Measurements from ENCODE around the gene FAM83C. TPM values are rescaled to one million over a fixed set of nuclear protein-coding genes. Genes with fewer than 3 reads are reported as not detected.
"Not testable (repeated sequence)": the region's sequence is repeated elsewhere in the genome, so short reads cannot be mapped to it uniquely, and the experiment has no call there.

FAM83C gene
- total RNA-seq, 1 donor from 2014 or later: not detected

- H3K4me3 Mint-ChIP-seq (ENCODE audit: unreplicated experiment): no peak overlapping the region
- H3K9me3 Mint-ChIP-seq (ENCODE audit: unreplicated experiment): peaks cover 13% of the 10 kb centered on the region
- peaks cover 8% of the 10 kb centered on the region for H3K36me3 Mint-ChIP-seq (ENCODE audit: unreplicated experiment)
- no peak for DNase-seq
- peaks cover 10% of the 10 kb centered on the region for H3K4me1 Mint-ChIP-seq (ENCODE audit: low read depth, unreplicated experiment)
- peak overlapping the region; percentile 17 for H3K27ac Mint-ChIP-seq (ENCODE audit: unreplicated experiment)
- TF ChIP-seq CTCF (IDR thresholded peaks at IDR 0.05; ENCODE audit: partially characterized antibody, unreplicated experiment): no peak
- H3K27me3 Mint-ChIP-seq (ENCODE audit: unreplicated experiment): peaks cover 6% of the 10 kb centered on the region
These were observed 25.1 kb downstream of the FAM83C start for GRCh38 chr20:35267092-35267491.

- H3K36me3 Mint-ChIP-seq (ENCODE audit: unreplicated experiment): peaks cover 8% of the 10 kb centered on the region
These were observed 27.5 kb downstream of the FAM83C start for GRCh38 chr20:35264755-35265154.

GRCh38 chr20:35263532-35264341, 28.5 kb downstream of the FAM83C start:
- Mint-ChIP-seq H3K36me3 (ENCODE audit: unreplicated experiment) (peaks cover 8% of the 10 kb centered on the region), H3K4me1 (ENCODE audit: low read depth, unreplicated experiment) (peaks cover 10% of the 10 kb centered on the region), H3K9me3 (ENCODE audit: unreplicated experiment) (peaks cover 9% of the 10 kb centered on the region), H3K27ac (ENCODE audit: unreplicated experiment) (peak overlapping the region; percentile 90), H3K4me3 (ENCODE audit: unreplicated experiment) (peak overlapping the region; percentile 50), H3K27me3 (ENCODE audit: unreplicated experiment) (peaks cover 3% of the 10 kb centered on the region)
- no peak for DNase-seq
- no peak for TF ChIP-seq CTCF (IDR thresholded peaks at IDR 0.05; ENCODE audit: partially characterized antibody, unreplicated experiment)

More at GRCh38 chr20:35264755-35265154, 27.5 kb downstream of the FAM83C start:
- DNase-seq: no peak
- peaks cover 9% of the 10 kb centered on the region for H3K9me3 Mint-ChIP-seq (ENCODE audit: unreplicated experiment)
- peaks cover 10% of the 10 kb centered on the region for H3K4me1 Mint-ChIP-seq (ENCODE audit: low read depth, unreplicated experiment)
- H3K27ac Mint-ChIP-seq (ENCODE audit: unreplicated experiment): peak overlapping the region; percentile 38
- H3K27me3 Mint-ChIP-seq (ENCODE audit: unreplicated experiment): peaks cover 6% of the 10 kb centered on the region
- no peak for TF ChIP-seq CTCF (IDR thresholded peaks at IDR 0.05; ENCODE audit: partially characterized antibody, unreplicated experiment)
- no peak overlapping the region for H3K4me3 Mint-ChIP-seq (ENCODE audit: unreplicated experiment)

GRCh38 chr20:35262731-35263531, 29.3 kb downstream of the FAM83C start:
- H3K4me1 Mint-ChIP-seq (ENCODE audit: low read depth, unreplicated experiment); H3K36me3 Mint-ChIP-seq (ENCODE audit: unreplicated experiment); DNase-seq; H3K9me3 Mint-ChIP-seq (ENCODE audit: unreplicated experiment); H3K27me3 Mint-ChIP-seq (ENCODE audit: unreplicated experiment): not testable (repeated sequence)
- Mint-ChIP-seq H3K27ac (ENCODE audit: unreplicated experiment) (peak overlapping the region; percentile 90), H3K4me3 (ENCODE audit: unreplicated experiment) (peak overlapping the region; percentile 50)

- H3K9me3 Mint-ChIP-seq (ENCODE audit: unreplicated experiment); H3K4me3 Mint-ChIP-seq (ENCODE audit: unreplicated experiment); H3K36me3 Mint-ChIP-seq (ENCODE audit: unreplicated experiment); DNase-seq; H3K27me3 Mint-ChIP-seq (ENCODE audit: unreplicated experiment); H3K4me1 Mint-ChIP-seq (ENCODE audit: low read depth, unreplicated experiment); H3K27ac Mint-ChIP-seq (ENCODE audit: unreplicated experiment): not testable (repeated sequence)
These were observed 29.9 kb downstream of the FAM83C start for GRCh38 chr20:35262321-35262720.
